Muscle layer of duodenum (tissue), 2 donors: ENCODE data around the gene SLC34A1.

ENCODE experiments used
- H3K27ac ChIP-seq: one replicate; pipeline ENCODE4 v1.7.0; 2013; ENCODE audit warnings: mild to moderate bottlenecking, low read length
- H3K27me3 ChIP-seq: one replicate; pipeline ENCODE4 v1.7.0; 2013; ENCODE audit warnings: low read depth, mild to moderate bottlenecking, control low read depth, low read length
- H3K36me3 ChIP-seq, 2 donors: one replicate each; pipeline ENCODE4 v1.7.0; 2013; ENCODE audit warnings: low read length in 2 of 2, control low read depth in 1 of 2, mild to moderate bottlenecking in 1 of 2; ENCODE audit not compliant: insufficient read depth in 2 of 2, control insufficient read depth in 1 of 2
- H3K4me1 ChIP-seq, 2 donors: one replicate each; pipeline ENCODE4 v1.7.0; 2013; ENCODE audit warnings: low read length in 2 of 2, mild to moderate bottlenecking in 2 of 2, control low read depth in 1 of 2, moderate library complexity in 1 of 2; ENCODE audit not compliant: insufficient read depth in 2 of 2, control insufficient read depth in 1 of 2
- H3K4me3 ChIP-seq, 2 donors: one replicate each; pipeline ENCODE4 v1.7.0; 2013; ENCODE audit warnings: low read length in 2 of 2, low read depth in 1 of 2, mild to moderate bottlenecking in 1 of 2
- H3K9me3 ChIP-seq, 2 donors: one replicate each; pipeline ENCODE4 v1.7.0; 2013; ENCODE audit warnings: low read length in 2 of 2, control low read depth in 1 of 2, mild to moderate bottlenecking in 1 of 2; ENCODE audit not compliant: control insufficient read depth in 1 of 2
- donor health status: healthy.

SLC34A1 gene

DNA sequence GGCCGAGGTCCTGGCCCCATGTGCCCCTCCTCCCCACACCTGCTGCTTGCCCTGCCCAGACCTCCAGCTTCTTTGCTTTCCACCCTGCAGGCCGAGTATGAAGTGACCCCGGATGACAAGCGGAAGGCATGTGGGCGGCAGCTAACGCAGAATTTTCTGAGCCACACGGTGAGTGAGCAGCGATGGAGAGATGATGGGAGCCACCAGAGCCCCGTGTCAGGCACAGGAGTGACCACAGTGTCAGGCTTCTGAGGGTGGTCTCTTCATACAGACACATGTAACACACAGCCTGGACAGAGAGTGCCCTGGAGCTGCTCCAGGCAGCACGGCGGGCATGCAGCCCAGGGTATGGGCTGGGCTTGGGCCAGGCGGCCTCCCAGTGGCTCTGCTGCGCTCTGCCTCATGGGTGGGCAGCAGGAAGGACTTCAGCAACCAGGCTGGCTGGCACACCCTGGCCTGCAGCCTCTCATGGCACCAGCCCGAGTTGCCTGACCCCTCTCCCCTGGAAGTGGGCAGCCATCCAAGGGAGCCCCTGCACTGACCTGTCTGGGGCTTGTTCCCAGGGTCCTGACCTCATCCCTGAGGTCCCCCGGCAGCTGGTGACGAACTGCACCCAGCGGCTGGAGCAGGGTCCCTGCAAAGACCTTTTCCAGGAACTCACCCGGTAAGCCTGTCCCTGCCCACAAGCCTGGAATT, 48.1 kb downstream of the SLC34A1 start:
- Histone ChIP-seq H3K27ac (no peak overlapping the region), H3K36me3 (peaks cover 35 to 55% of the 10 kb centered on the region in 2 donors), H3K9me3 (no peaks in the 10 kb centered on the region), H3K4me1 (peaks cover 6 to 32% of the 10 kb centered on the region in 2 donors), H3K27me3 (no peaks in the 10 kb centered on the region), H3K4me3 (no peak overlapping the region)

DNA sequence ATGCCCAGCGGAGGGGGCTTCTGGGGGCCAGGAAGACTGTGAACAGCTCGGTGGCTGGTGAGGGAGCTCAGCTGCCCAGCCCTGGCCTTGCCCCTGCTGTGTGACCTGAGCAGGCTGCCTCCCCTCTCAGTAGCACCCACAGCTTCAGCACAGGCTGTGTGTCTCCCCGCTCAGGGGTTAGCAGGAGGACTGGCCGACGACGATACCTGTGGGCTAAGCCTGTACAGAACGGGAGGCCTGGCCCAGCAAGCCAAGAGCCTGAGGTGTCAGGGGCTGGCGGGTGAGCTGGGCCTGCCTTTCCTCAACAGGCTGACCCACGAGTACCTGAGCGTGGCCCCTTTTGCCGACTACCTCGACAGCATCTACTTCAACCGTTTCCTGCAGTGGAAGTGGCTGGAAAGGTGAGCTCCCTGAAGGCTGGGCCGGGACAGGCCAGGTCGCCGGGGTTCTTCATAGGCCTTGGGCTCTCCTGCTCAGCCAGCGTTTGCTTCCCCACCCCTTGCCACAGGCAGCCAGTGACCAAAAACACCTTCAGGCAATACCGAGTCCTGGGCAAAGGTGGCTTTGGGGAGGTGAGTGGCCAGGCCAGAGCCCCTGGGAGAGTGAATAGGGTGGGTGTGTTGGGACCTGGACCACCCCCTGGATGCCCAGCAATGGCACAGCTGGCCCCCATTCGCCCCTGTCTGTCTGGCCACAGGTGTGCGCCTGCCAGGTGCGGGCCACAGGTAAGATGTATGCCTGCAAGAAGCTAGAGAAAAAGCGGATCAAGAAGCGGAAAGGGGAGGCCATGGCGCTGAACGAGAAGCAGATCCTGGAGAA, 48.8 kb downstream of the SLC34A1 start:
- peaks cover 3 to 24% of the 10 kb centered on the region in 2 donors for H3K4me1 ChIP-seq
- H3K4me3 ChIP-seq = no peak overlapping the region
- no peaks in the 10 kb centered on the region for H3K27me3 ChIP-seq
- peaks cover 41 to 61% of the 10 kb centered on the region in 2 donors for H3K36me3 ChIP-seq
- no peak overlapping the region for H3K27ac ChIP-seq
- no peaks in the 10 kb centered on the region for H3K9me3 ChIP-seq

- Histone ChIP-seq H3K27ac (no peak overlapping the region), H3K36me3 (peaks cover 41 to 68% of the 10 kb centered on the region in 2 donors), H3K4me1 (peaks cover 2 to 19% of the 10 kb centered on the region in 2 donors), H3K27me3 (no peaks in the 10 kb centered on the region), H3K4me3 (no peak overlapping the region), H3K9me3 (no peaks in the 10 kb centered on the region)
These were observed 49.5 kb downstream of the SLC34A1 start for GRCh38 chr5:177433658-177434217.

DNA sequence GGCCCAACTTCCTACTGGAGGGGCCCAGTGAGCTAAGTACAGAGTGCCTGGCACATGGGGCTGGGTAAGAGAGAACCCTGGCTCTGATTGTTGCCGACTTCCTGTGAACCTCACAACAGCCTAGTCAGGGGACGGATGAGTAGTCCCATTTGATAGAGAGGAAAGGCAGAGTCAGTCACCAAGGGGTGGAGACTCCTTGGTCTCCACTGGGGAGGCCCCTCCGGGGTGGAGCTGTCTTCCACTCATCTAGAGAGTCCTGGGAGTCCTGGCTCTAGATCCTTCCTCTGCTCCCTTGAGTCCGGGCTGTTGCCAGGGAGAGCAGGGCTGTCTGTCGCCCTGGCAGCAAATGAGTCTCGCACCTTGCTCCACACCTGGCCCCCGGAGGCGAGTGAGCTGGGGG, 50.2 kb downstream of the SLC34A1 start:
- Histone ChIP-seq H3K27ac (no peak overlapping the region), H3K36me3 (peaks cover 41 to 71% of the 10 kb centered on the region in 2 donors)

DNA sequence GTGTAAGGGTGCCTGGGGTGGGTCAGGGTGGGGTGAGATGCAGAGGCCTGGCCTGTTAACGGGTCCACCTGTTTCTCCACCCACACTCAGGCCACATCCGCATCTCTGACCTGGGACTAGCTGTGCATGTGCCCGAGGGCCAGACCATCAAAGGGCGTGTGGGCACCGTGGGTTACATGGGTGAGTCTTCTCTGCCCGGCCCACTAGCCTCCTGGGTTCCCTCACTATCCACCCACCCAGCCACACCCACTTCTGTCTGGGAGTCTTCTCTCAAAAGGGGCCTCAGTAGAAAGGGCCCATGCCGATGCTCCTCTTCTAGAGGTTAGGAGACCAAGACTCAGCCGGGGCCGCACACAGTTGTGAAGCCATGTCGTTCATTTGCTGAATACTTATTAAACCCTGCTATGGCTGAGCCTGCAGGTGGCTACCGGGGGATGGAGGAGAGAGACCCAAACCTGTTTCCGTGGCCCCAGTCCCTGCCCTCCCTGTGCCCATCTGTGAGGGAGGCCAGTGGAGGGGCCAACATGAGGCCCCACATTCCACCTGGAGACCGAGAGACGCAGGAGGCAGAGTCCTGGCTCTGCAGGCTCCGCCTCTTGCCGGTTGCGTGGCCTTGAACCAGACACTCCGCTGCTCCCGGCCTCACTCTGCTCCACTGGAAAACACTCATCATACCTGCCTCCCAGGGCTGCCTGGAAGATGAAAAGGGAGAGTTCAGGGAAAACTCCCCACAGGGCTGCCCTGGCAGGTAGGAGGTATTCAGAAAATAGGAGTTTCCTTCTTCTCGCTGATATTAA, 50.9 kb downstream of the SLC34A1 start:
- Histone ChIP-seq H3K36me3 (peaks cover 41 to 76% of the 10 kb centered on the region in 2 donors), H3K9me3 (no peaks in the 10 kb centered on the region), H3K4me3 (no peak overlapping the region), H3K27me3 (no peaks in the 10 kb centered on the region), H3K4me1 (peaks cover 0 to 8% of the 10 kb centered on the region in 2 donors), H3K27ac (no peak overlapping the region)

More for the DNA sequence above, 50.2 kb downstream of the SLC34A1 start:
- no peaks in the 10 kb centered on the region for H3K27me3 ChIP-seq
- no peaks in the 10 kb centered on the region for H3K9me3 ChIP-seq
- no peak overlapping the region for H3K4me3 ChIP-seq
- H3K4me1 ChIP-seq = peaks cover 0 to 14% of the 10 kb centered on the region in 2 donors

- peaks cover 0 to 3% of the 10 kb centered on the region in 2 donors for H3K4me1 ChIP-seq
- H3K4me3 ChIP-seq = no peak overlapping the region
- H3K27ac ChIP-seq = no peak overlapping the region
- no peaks in the 10 kb centered on the region for H3K9me3 ChIP-seq
- no peaks in the 10 kb centered on the region for H3K27me3 ChIP-seq
- peaks cover 41 to 83% of the 10 kb centered on the region in 2 donors for H3K36me3 ChIP-seq
These were observed 51.8 kb downstream of the SLC34A1 start for GRCh38 chr5:177435847-177436536.

DNA sequence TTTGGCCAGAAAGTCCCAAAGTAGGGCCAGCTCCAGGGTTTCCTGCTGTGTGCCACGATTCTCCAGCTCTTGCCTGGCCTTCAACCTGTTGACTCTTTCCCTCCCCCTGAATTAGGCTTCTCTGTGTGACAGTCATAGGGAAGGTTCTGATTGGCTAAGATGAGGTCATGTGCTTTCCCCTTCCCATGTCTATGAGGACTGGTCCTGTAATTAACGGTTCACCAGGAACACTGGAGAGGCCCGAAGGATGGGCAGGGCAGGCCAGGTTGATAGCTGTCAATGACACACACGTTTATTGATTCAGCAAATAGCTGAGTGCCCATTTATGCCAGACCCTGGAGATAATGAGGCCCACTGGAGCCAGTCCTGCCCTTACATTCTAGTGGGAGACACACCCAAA, 53.4 kb downstream of the SLC34A1 start:
- H3K4me1 ChIP-seq = no peaks in the 10 kb centered on the region
- H3K27ac ChIP-seq = no peak overlapping the region
- peaks cover 32 to 86% of the 10 kb centered on the region in 2 donors for H3K36me3 ChIP-seq
- no peaks in the 10 kb centered on the region for H3K9me3 ChIP-seq
- no peaks in the 10 kb centered on the region for H3K27me3 ChIP-seq
- no peak overlapping the region for H3K4me3 ChIP-seq

- no peaks in the 10 kb centered on the region for H3K27me3 ChIP-seq
- no peak overlapping the region for H3K27ac ChIP-seq
- H3K4me1 ChIP-seq = no peaks in the 10 kb centered on the region
- peaks cover 24 to 79% of the 10 kb centered on the region in 2 donors for H3K36me3 ChIP-seq
- H3K9me3 ChIP-seq = no peaks in the 10 kb centered on the region
- no peak overlapping the region for H3K4me3 ChIP-seq
These were observed 54.2 kb downstream of the SLC34A1 start for GRCh38 chr5:177438468-177438867.

GRCh38 chr5:177439518-177440053, 55.4 kb downstream of the SLC34A1 start:
- Histone ChIP-seq H3K27me3 (no peaks in the 10 kb centered on the region), H3K36me3 (peaks cover 17 to 68% of the 10 kb centered on the region in 2 donors), H3K4me3 (no peak overlapping the region), H3K27ac (no peak overlapping the region), H3K4me1 (no peaks in the 10 kb centered on the region), H3K9me3 (no peaks in the 10 kb centered on the region)

DNA sequence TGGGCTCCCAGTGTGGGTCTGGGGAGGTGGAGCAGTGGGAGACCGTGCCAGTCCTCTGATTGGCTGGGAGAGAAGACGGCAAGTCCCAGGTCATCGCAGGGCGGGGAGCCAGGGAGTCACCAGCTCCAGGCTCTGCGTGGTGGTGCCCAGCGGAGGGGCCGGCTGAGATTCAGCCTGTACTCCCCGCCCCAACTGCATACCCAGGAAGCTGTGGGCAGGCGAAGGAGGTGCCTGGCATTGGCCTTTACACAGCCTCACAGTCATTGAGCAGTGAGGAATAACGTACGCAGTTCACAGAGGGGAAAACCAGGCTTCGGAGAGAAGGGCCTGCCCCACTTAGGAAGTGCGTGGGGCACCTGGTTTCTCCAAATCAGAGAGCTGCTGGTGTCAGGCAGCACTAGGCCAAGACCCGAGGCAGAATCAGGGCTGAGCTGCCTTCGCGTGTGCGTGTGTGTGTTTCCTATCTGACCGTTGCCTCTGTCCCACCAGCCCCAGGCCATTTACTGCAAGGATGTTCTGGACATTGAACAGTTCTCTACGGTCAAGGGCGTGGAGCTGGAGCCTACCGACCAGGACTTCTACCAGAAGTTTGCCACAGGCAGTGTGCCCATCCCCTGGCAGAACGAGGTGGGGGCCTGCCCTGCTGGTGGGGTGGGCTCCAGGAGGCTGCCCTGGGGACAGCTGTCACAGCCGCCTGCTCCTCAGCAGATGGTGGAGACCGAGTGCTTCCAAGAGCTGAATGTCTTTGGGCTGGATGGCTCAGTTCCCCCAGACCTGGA, 56.2 kb downstream of the SLC34A1 start:
- Histone ChIP-seq H3K4me3 (no peak overlapping the region), H3K27ac (no peak overlapping the region), H3K4me1 (no peaks in the 10 kb centered on the region)

More for the DNA sequence above, 56.2 kb downstream of the SLC34A1 start:
- H3K36me3 ChIP-seq = peaks cover 12 to 60% of the 10 kb centered on the region in 2 donors
- no peaks in the 10 kb centered on the region for H3K27me3 ChIP-seq
- no peaks in the 10 kb centered on the region for H3K9me3 ChIP-seq
